A172 (cell line): ENCODE measurements around the gene TSPAN15. TPM values are rescaled to one million over a fixed set of nuclear protein-coding genes. Genes with fewer than 3 reads are reported as not detected.

Experiments
- DNase-seq: peaks from one replicate; pipeline ENCODE4 v3.0.0-alpha.2; 2015; ENCODE audit warnings: low spot score
- total RNA-seq: library from RNA; depleted of rRNA; stranded (reverse); fragments of >200 nt; shearing (Covaris generic); gene quantifications from 2 replicates; pipeline ENCODE4 v1.2.3, GENCODE V29; 2014

Gene TSPAN15
- total RNA-seq, 1 experiment from 2014 or later, result 18.7 TPM

- no peak for DNase-seq
Measured at GRCh38 chr10:69465457-69466157, 14.3 kb downstream of the TSPAN15 start.

GRCh38 chr10:69466158-69466490, 14.9 kb downstream of the TSPAN15 start:
- DNase-seq, result no peak

DNA sequence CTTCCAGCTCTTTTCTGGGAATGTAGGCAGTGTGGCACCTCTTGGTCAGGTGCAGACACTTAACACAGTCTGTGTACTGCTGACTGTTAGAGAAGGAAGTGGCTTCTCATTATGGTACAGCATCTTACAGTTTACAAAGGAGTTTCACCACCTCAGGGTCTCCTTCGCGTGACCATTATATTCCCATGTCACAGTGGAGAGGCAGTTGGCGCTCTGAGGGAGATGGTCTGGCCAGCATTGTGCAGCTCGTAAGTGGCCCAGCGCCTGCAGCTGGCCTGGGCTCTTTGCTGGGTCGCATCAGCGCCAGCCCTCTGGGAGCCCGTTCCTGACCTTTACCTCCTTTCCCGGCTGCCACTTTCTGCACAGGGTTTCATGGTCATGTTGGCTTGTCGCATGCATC, 15.4 kb downstream of the TSPAN15 start:
- no peak for DNase-seq

DNA sequence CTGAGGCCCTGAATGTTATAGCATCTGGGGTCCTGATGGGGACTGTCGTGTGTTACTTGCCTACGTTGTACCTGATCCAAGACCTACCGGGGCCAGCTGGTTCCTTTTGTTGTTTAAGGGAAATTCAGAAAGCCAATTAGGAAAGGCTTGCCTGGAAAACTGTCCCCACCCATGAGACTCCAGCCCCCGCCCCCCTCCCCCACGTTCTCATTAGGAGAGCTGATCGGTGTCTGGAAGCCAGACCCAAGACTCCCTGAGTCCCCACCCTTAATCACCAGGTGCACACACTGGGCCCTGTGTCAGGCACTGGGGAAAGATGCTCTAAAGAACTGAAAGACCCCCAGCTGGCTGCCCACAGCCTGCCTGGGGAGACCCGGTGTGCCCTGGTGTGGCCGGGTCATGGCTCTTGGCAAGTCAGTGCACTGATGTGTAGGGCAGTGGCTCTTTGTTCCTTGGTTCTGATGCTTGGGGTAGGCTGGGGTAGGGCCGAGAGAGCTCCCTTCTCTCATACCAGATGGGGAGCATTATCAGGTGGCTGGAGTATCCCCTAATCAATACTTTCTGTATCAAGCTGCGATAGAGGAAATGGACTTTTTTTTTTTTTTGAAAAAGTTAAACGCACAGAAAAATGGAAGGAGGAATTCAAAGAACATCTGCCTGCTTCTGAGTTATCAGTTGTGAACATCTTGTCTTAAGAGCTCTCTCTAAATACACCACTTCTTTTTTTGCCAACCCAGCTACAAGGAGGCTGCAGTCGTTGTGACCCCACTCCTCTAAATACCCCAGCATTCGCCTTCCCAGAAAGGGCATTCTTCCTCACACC, 16.9 kb downstream of the TSPAN15 start:
- DNase-seq, result no peak

DNA sequence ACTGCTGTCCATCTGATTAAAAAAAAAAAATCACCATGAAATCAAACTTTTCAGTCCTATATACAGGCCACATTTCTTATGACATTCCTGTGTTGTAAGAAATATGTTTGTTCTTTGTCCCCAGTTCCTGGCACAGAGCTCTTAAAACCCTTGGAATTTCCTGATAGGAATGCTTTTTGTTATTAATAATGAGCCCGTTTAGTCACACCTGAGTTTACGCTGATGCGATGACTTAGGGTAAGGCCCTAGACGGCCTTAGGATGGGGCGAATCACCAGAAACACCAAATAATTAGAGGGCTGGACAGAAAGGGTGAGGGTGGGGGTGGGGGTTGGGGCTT, 17.5 kb downstream of the TSPAN15 start:
- DNase-seq, result no peak

DNA sequence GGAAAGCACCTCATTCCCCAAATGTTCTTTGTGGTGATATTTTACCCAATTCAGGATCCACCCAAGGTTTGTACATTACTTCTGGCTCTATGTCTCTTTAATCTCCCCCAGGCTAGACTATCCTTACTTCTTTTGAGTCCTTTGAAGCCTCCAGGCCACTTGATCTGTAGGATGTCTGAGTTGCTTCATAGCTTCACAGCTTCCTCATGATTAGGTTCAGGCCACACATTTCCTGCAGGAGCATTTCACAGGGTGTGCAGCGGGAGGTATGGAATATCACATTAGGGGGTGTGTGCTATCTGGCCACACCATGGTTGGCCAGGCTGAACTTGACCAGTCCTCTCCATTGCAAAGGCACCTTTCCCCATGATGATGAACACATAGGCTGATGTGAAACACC, 18.7 kb downstream of the TSPAN15 start:
- DNase-seq, result no peak

DNA sequence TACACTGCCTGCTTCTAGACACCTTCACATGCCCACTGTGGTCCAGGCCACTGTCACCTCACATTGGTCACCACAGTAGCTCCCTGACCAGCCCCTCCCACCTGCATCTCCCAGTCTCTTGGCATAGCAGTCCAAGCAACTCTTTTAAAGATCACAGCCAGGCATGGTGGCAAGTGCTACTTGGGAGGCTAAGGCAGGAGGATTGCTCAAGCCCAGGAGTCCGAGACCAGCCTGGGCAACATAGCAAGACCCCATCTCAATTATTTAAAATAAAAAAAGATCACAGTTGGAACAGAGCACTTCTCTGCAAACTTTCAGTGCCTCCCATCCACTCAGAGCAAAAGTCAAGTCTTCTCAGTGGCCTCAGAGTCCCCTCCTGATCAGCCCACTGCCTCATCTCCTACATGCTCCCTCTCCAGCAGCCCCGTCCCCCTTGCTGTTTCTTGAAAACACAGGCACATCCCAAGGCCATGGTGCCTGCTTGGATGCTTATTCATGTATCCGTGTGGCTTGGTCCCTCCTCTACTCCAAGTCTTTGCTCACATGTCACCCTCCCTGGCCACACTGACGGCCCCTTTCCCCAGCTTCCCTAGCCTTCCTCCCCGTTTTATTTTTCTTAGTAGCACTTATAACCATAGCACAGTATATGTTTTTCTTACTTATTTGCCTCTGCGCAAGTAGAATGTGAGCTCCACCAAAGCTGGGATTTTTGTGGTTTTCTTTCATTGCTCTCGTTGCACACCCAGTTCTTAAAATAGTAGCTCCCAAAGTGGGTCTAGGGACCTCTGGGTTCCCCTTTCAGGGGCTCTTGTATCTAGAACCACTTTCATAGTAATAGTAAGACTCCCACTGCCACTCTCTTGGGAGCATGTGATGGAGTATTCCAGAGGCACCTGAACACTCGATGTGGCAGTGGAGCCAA, 19.5 kb downstream of the TSPAN15 start:
- DNase-seq, result no peak

- DNase-seq, result no peak
Measured at GRCh38 chr10:69472142-69472541, 20.9 kb downstream of the TSPAN15 start.

- no peak for DNase-seq
Measured at GRCh38 chr10:69472544-69472943, 21.3 kb downstream of the TSPAN15 start.

- no peak for DNase-seq
Measured at GRCh38 chr10:69473304-69473990, 22.2 kb downstream of the TSPAN15 start.

- DNase-seq, result peak; percentile 95
Measured at GRCh38 chr10:69474742-69475432, 23.6 kb downstream of the TSPAN15 start.

DNA sequence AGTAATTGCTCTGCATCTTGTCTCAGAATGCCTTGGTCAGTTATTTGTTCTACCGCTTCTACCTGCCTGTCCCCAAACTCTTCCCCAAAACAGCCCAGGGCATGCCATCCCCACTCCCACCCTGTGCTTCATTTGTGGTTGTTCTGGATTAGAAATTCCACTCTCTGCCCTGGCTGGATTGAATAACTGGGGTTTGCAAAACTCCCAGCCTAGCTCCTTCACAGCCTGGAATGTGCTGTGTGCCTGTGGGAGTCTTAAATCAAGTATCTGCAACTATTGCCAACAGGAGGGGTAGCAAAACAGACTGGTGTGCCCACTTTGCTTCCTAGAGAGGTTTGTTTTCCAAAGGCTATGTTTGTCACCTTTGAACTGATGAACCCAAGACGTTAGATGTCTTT, 24.2 kb downstream of the TSPAN15 start:
- DNase-seq, result no peak

DNA sequence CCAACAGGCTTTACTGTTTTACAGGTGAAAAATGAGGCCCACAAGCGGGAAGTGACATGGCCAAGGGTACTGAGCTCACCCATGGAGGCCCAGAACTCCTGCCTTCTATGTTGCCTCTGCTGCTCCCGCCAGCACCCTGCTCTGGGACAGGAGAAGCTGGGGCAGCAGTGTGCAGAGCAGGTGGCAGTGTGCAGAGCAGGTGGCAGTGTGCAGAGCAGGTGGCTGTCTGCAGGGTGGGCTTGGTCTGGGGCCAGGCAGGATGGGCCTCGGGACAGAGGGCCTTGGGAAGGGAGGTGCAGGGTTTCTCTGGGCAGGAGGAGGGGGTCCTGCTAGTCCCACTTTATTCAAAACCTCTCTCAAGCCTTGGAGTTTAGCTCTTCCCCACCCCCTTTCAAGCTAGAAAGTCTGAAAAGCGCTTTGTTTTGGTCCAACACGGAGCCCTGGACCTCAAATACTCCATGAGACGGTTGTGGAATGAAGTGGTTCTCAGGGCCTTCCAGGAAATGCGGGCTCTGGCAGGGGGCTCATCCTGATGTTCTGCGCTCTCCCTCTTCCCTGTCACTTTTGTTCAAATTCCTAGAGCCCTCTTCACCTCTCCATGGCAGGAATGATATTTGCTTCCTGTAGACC, 26.8 kb downstream of the TSPAN15 start:
- DNase-seq, result no peak

DNA sequence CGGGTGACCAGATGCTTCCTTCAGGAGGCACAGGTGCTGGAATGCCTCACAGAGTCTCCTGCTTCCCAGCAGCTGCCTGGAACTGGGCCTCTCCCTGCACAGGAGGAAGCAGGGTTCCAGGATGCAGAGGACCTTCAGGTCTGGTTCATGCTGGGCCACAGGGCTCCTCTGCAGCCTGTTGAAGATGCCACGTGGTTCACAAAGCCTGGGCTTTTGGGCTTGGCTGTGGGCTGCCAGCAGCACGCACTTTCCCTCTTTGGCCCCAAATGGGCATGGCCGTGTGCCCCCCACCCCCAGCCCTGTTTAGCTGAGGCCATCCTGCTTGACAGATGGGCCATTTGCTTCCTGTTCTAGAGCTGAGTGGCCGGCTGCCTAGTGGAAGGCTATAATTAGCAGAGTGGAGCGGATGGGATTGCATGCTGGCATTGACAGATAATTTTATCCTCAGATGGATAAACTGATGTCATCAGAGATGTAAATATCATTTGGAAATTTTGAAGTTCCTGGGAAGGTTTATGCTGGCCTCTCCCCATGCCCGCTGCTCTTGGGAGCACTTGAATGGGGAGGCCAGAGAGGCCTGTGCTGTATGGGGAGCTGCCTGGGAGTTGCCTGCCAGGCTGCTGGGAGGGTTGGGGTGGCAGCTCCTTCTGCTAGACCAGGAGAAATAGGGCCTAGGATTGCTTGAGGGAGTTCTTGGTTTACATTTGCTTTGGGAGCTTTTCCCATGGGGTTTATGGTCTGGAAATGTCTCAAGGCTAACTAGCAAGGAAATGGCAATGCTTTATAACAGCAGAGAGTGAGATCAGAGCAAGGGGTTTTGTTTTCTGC, 28.2 kb downstream of the TSPAN15 start:
- no peak for DNase-seq

GRCh38 chr10:69480068-69480412, 28.8 kb downstream of the TSPAN15 start:
- DNase-seq, result no peak

DNA sequence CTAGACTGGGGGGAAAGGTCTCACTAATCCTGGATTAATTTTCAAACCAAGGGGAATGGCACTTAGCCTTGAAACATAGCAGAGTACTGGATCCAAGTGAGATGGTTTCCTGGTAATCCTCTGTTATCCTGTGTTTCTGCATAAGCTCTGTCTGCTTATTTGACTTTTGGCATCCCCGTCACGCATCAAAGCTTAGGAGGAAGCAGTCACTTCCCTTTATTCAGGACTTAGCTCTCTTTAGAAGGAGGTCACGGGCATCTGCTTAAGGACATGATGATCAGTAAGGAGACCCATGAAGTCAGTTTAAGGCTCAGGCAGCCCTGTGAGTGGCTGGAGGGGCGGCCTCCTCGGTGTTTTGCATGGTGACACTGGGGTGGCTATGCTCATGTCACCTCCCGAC, 30.0 kb downstream of the TSPAN15 start:
- no peak for DNase-seq

GRCh38 chr10:69481811-69482524, 30.7 kb downstream of the TSPAN15 start:
- DNase-seq, result no peak

DNA sequence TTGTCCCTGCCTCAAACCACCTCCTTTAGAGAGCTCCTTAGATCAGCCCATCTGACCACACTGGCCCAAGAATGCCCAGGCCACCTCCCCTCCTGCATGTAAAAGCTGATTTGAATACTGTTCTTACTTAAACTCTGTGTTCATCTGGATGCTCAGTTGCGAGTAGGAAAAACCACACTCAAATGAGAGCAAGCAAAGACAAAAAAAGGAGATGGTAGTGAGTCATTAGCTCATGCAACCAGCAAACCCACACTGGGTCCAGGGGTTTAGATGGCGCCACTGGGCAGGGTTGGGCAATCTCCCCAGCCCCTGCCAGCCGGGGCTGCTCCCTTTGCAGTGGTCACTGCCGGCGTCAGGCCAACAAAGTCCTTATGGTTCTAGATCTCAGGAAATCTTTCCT, 32.7 kb downstream of the TSPAN15 start:
- no peak for DNase-seq

- DNase-seq, result no peak
Measured at GRCh38 chr10:69484736-69485135, 33.5 kb downstream of the TSPAN15 start.
